Suprapubic skin (tissue), 4 donors: Measurements from ENCODE around the gene ERBB4.

Experiments used
- CTCF ChIP-seq, 2 donors: fragments of 200-600 bp in 1 of 2; fragments of 450-650 bp in 1 of 2; sonication (generic) in 1 of 2; IDR thresholded peaks; one replicate each; pipeline ENCODE4 v1.5.1; 2016 to 2019; ENCODE audit warnings: antibody characterized with exemption in 2 of 2, mild to moderate bottlenecking in 1 of 2, moderate library complexity in 1 of 2
- EP300 ChIP-seq: sonication (generic); formaldehyde crosslinking; IDR thresholded peaks from one replicate; pipeline ENCODE4 v1.6.1; 2017; ENCODE audit warnings: antibody characterized with exemption
- POLR2A ChIP-seq, 2 donors: fragments of 450-650 bp; IDR thresholded peaks; one replicate each; pipeline ENCODE4 v1.6.1; 2017; ENCODE audit warnings: antibody characterized with exemption in 2 of 2, mild to moderate bottlenecking in 2 of 2, moderate library complexity in 2 of 2
- POLR2AphosphoS5 ChIP-seq, 3 donors: sonication (generic); formaldehyde crosslinking; IDR thresholded peaks; one replicate each; pipeline ENCODE4 v1.6.1; 2017; ENCODE audit warnings: antibody characterized with exemption in 3 of 3

- no peak for TF ChIP-seq POLR2A (IDR thresholded peaks at IDR 0.05)
- TF ChIP-seq CTCF (IDR thresholded peaks at IDR 0.05): no peak
- TF ChIP-seq EP300: no peak
- no peak for TF ChIP-seq POLR2AphosphoS5 (IDR thresholded peaks at IDR 0.05)
Observed at GRCh38 chr2:212112401-212112800, 426.2 kb downstream of the ERBB4 start.
